ENCODE data around the gene TAF10. TPM values are rescaled to one million over a fixed set of nuclear protein-coding genes. Genes with fewer than 3 reads are reported as not detected.

The TAF10 gene
- total RNA-seq, result 160 TPM
- 119 TPM for polyA plus RNA-seq
- long read RNA-seq, donor 1, full-length matches to known transcripts, result 8 of 8 reads
- long read RNA-seq, donor 1, partial matches to known transcripts, result 0 of 8 reads
- long read RNA-seq, donor 1, other reads (novel, unspliced or antisense), result 0 of 8 reads
- long read RNA-seq, donor 2, result 0 reads
- long read RNA-seq, donor 3, full-length matches to known transcripts, result 127 of 164 reads
- long read RNA-seq, donor 3, partial matches to known transcripts, result 37 of 164 reads
- long read RNA-seq, donor 3, other reads (novel, unspliced or antisense), result 0 of 164 reads
- long read RNA-seq, donor 4, full-length matches to known transcripts, result 36 of 48 reads
- long read RNA-seq, donor 4, partial matches to known transcripts, result 12 of 48 reads
- long read RNA-seq, donor 4, other reads (novel, unspliced or antisense), result 0 of 48 reads
- long read RNA-seq, donor 5, full-length matches to known transcripts, result 126 of 165 reads
- long read RNA-seq, donor 5, partial matches to known transcripts, result 39 of 165 reads
- long read RNA-seq, donor 5, other reads (novel, unspliced or antisense), result 0 of 165 reads
- long read RNA-seq, donor 6, transcript TAF10-201 (5 exons, 1,215 nt), result major isoform, 70 of 81 reads
- long read RNA-seq, donor 6, partial matches to known transcripts, result 9 of 81 reads
- long read RNA-seq, donor 6, other reads (novel, unspliced or antisense), result 0 of 81 reads
- long read RNA-seq, donor 7, full-length matches to known transcripts, result 67 of 154 reads
- long read RNA-seq, donor 7, partial matches to known transcripts, result 48 of 154 reads
- long read RNA-seq, donor 7, other reads (novel, unspliced or antisense), result 39 of 154 reads
- long read RNA-seq, donor 8, full-length matches to known transcripts, result 29 of 37 reads
- long read RNA-seq, donor 8, partial matches to known transcripts, result 8 of 37 reads
- long read RNA-seq, donor 8, other reads (novel, unspliced or antisense), result 0 of 37 reads
- long read RNA-seq, donor 9, full-length matches to known transcripts, result 57 of 64 reads
- long read RNA-seq, donor 9, partial matches to known transcripts, result 7 of 64 reads
- long read RNA-seq, donor 9, other reads (novel, unspliced or antisense), result 0 of 64 reads
- long read RNA-seq, donor 10, full-length matches to known transcripts, result 87 of 103 reads
- long read RNA-seq, donor 10, partial matches to known transcripts, result 16 of 103 reads
- long read RNA-seq, donor 10, other reads (novel, unspliced or antisense), result 0 of 103 reads

DNA sequence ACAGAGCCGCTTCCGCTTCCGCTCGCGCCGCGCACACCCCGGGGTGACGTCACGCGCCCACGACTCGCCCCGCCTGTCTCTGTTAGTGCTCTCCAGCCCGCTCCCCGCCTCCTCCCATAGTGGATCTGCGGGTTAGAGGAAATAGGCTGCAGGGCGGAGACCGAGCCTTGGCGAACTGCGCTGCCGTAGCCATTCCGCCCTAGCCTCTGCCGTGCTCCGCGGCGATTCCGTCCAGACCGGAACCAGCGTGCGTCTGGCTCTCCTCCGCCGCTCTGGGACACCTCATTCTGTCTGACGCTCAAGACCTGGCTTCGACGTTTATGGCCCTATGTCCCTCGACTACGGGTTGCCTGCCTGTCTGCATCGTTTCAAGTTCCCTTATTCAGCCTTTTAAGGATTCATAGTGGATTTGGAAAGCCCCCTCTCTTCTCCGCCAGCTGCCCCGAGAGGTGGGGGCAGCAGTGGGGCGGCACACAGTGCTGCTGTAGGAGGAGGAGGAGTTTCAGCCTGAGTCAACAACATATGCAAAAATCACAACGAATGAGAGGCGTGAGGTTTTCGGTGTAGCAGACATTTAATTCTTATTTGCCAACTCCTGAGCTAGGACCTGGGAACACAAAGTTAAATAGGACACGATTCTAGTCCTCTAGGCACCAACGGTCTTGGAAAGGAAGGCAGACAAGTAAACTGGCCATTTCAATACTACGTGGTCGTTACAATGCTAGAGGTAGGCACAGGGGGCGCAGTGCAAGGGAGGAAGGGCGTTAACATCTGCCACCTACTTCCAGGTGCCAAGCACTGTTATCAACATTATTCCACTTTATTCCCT is at the start of gene TAF10:
TAF10 (minus strand) TSS at position 4 of the 829 bp plus-strand sequence. CDS start 27 bp downstream, outside the sequence.
- WGBS, result under 1% methylated on average over 51 of the region's 51 CpGs
- peaks cover 45 to 51% of the 10 kb centered on the region in 2 donors for H3K36me3 ChIP-seq (ENCODE audit: control insufficient read depth in 2 of 2, insufficient read depth in 2 of 2, low read length in 1 of 2)
- H3K4me3 ChIP-seq (ENCODE audit: low read length in 2 of 2), result peak within 1 kb of the TSS; percentile 87 to 92
- H3K9me3 ChIP-seq (ENCODE audit: control insufficient read depth in 2 of 2, insufficient read depth in 1 of 2, low read length in 1 of 2), result no peaks in the 10 kb centered on the region
- H3K27ac ChIP-seq (ENCODE audit: low read depth in 1 of 2, low read length in 1 of 2), result peak within 1 kb of the TSS; percentile 99 to 100
- H3K27me3 ChIP-seq (ENCODE audit: control insufficient read depth in 2 of 2, insufficient read depth in 1 of 2, low read length in 1 of 2), result no peaks in the 10 kb centered on the region
- peaks cover 15 to 23% of the 10 kb centered on the region in 2 donors for H3K4me1 ChIP-seq (ENCODE audit: control insufficient read depth in 2 of 2, insufficient read depth in 2 of 2, low read length in 2 of 2)
- peak; percentile 75 to 96 (median 91) for DNase-seq (ENCODE audit: low read depth in 6 of 9, low spot score in 9 of 9)

DNA sequence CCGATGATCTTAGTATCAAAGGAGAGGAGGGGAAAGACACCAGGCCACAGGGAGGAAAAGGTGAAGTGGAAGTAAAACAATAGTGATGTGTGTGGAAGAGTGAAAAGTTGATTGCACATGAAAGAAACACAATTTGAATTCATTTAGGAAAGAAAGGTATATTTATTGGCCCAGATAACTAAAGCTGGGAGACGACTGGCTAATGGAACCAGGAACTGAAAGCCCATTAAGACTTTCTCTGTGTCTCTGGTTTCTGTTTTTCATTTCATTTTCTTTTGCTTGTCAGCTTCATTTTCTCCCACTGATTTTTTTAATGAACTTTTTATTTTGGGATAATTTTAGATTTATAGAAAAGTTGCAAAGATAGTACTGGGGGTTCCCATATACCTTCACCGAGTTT is 48.7 kb upstream of the TAF10 start:
- Histone ChIP-seq H3K27ac (ENCODE audit: low read depth in 1 of 2, low read length in 1 of 2) (no peak overlapping the region), H3K4me3 (ENCODE audit: low read length in 2 of 2) (no peak overlapping the region), H3K27me3 (ENCODE audit: control insufficient read depth in 2 of 2, insufficient read depth in 1 of 2, low read length in 1 of 2) (peaks cover 12 to 16% of the 10 kb centered on the region in 2 donors), H3K9me3 (ENCODE audit: control insufficient read depth in 2 of 2, insufficient read depth in 1 of 2, low read length in 1 of 2) (peaks cover 0 to 1% of the 10 kb centered on the region in 2 donors), H3K4me1 (ENCODE audit: control insufficient read depth in 2 of 2, insufficient read depth in 2 of 2, low read length in 2 of 2) (no peaks in the 10 kb centered on the region), H3K36me3 (ENCODE audit: control insufficient read depth in 2 of 2, insufficient read depth in 2 of 2, low read length in 1 of 2) (no peaks in the 10 kb centered on the region)
- WGBS, result 95% methylated on average over 3 of the region's 3 CpGs
- DNase-seq (ENCODE audit: low read depth in 6 of 9, low spot score in 9 of 9), result no peak

DNA sequence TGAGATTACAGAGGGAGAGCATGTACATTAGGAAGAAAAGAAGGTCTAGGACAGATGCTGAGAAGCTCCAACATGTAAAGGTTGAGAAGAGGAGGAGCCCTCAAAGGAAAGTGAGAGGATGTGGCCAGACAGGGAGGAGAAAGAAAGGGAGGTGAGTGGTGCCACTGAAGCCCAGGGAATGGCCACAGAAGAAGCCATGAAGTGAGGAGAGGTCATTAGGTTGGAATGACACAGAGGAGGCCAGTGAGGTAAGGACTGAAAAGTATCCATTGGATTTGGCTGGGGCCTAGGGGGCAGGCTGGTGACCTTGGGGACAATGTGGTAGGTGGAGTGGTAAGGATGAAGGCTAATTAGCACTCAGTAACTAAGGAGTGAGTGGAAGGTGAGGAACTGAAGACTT is 46.6 kb upstream of the TAF10 start:
- DNase-seq (ENCODE audit: low read depth in 6 of 9, low spot score in 9 of 9), result no peak
- H3K9me3 ChIP-seq (ENCODE audit: control insufficient read depth in 2 of 2, insufficient read depth in 1 of 2, low read length in 1 of 2), result peaks cover 0 to 1% of the 10 kb centered on the region in 2 donors
- peaks cover 19 to 26% of the 10 kb centered on the region in 2 donors for H3K27me3 ChIP-seq (ENCODE audit: control insufficient read depth in 2 of 2, insufficient read depth in 1 of 2, low read length in 1 of 2)

DNA sequence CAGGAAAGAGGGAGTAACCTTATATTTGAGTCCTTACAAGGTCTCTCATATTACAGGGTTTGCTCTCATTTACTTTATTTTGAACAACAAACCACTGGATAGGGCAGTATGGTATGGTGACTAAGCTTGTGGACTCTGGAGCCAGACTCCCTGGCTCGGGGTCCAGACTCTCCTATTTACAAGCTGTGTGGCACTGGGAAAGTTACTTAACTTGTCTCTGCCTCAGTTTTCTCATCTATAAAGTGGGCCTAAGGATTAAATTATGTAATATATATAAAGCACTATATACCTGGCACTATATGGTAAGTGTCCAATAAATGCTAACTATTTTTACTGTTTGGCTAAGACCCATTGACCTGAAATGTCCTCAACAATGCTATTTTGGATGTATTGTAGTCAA is 45.3 kb upstream of the TAF10 start:
- Histone ChIP-seq H3K36me3 (ENCODE audit: control insufficient read depth in 2 of 2, insufficient read depth in 2 of 2, low read length in 1 of 2) (no peaks in the 10 kb centered on the region), H3K27ac (ENCODE audit: low read depth in 1 of 2, low read length in 1 of 2) (no peak overlapping the region), H3K27me3 (ENCODE audit: control insufficient read depth in 2 of 2, insufficient read depth in 1 of 2, low read length in 1 of 2) (peaks cover 19 to 29% of the 10 kb centered on the region in 2 donors), H3K4me3 (ENCODE audit: low read length in 2 of 2) (no peak overlapping the region), H3K9me3 (ENCODE audit: control insufficient read depth in 2 of 2, insufficient read depth in 1 of 2, low read length in 1 of 2) (peaks cover 0 to 1% of the 10 kb centered on the region in 2 donors), H3K4me1 (ENCODE audit: control insufficient read depth in 2 of 2, insufficient read depth in 2 of 2, low read length in 2 of 2) (peaks cover 2 to 15% of the 10 kb centered on the region in 2 donors)
- 97% methylated on average over 1 of the region's 1 CpG for WGBS
- no peak for DNase-seq (ENCODE audit: low read depth in 6 of 9, low spot score in 9 of 9)

More for the DNA sequence above, 46.6 kb upstream of the TAF10 start:
- Histone ChIP-seq H3K36me3 (ENCODE audit: control insufficient read depth in 2 of 2, insufficient read depth in 2 of 2, low read length in 1 of 2) (no peaks in the 10 kb centered on the region), H3K4me3 (ENCODE audit: low read length in 2 of 2) (no peak overlapping the region), H3K4me1 (ENCODE audit: control insufficient read depth in 2 of 2, insufficient read depth in 2 of 2, low read length in 2 of 2) (peaks cover 0 to 13% of the 10 kb centered on the region in 2 donors), H3K27ac (ENCODE audit: low read depth in 1 of 2, low read length in 1 of 2) (no peak overlapping the region)

DNA sequence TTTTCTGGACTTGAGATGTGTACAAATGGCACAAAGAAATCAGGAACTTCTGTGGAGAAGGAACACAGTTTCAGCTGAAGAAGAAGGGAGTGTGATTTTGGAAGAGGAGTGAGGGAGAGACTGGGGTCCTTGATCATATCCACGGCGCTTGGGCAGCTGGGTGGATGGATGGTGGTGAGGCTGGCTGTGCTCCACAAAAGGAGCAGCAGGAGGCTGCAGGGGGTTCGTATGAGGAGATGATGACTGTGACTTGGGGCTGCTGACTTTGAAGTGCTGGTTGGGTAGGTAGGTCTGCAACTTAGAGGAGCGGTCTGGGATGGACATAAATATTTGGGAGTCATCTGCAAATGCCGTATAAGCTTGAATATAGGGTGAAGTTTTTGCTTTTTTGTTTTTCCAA is 44.9 kb upstream of the TAF10 start:
- no peak overlapping the region for H3K4me3 ChIP-seq (ENCODE audit: low read length in 2 of 2)
- H3K4me1 ChIP-seq (ENCODE audit: control insufficient read depth in 2 of 2, insufficient read depth in 2 of 2, low read length in 2 of 2), result peaks cover 2 to 15% of the 10 kb centered on the region in 2 donors
- H3K9me3 ChIP-seq (ENCODE audit: control insufficient read depth in 2 of 2, insufficient read depth in 1 of 2, low read length in 1 of 2), result peaks cover 0 to 1% of the 10 kb centered on the region in 2 donors
- no peak for DNase-seq (ENCODE audit: low read depth in 6 of 9, low spot score in 9 of 9)
- no peaks in the 10 kb centered on the region for H3K36me3 ChIP-seq (ENCODE audit: control insufficient read depth in 2 of 2, insufficient read depth in 2 of 2, low read length in 1 of 2)
- H3K27ac ChIP-seq (ENCODE audit: low read depth in 1 of 2, low read length in 1 of 2), result no peak overlapping the region
- H3K27me3 ChIP-seq (ENCODE audit: control insufficient read depth in 2 of 2, insufficient read depth in 1 of 2, low read length in 1 of 2), result peaks cover 19 to 29% of the 10 kb centered on the region in 2 donors
- WGBS, result 92% methylated on average over 5 of the region's 5 CpGs

DNA sequence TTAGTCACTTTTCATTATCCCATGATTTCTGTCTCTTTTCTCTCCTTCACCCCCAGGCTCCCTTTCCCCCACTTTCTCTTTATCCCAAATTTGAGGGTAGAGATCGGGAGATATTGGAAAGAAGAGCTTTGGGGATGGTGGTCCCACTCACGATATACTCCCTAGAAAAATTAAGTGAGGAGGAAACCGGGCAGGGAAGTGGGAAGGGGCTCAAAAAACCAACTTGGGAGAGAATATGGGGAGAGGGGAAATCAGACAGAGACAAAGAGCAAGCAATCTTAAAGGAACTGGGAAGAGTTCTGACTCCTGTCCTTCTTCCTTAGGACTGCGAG is 44.5 kb upstream of the TAF10 start:
- no peaks in the 10 kb centered on the region for H3K36me3 ChIP-seq (ENCODE audit: control insufficient read depth in 2 of 2, insufficient read depth in 2 of 2, low read length in 1 of 2)
- H3K9me3 ChIP-seq (ENCODE audit: control insufficient read depth in 2 of 2, insufficient read depth in 1 of 2, low read length in 1 of 2), result peaks cover 0 to 1% of the 10 kb centered on the region in 2 donors
- peaks cover 19 to 29% of the 10 kb centered on the region in 2 donors for H3K27me3 ChIP-seq (ENCODE audit: control insufficient read depth in 2 of 2, insufficient read depth in 1 of 2, low read length in 1 of 2)
- H3K4me1 ChIP-seq (ENCODE audit: control insufficient read depth in 2 of 2, insufficient read depth in 2 of 2, low read length in 2 of 2), result peaks cover 2 to 15% of the 10 kb centered on the region in 2 donors
- H3K27ac ChIP-seq (ENCODE audit: low read depth in 1 of 2, low read length in 1 of 2), result no peak overlapping the region
- no peak for DNase-seq (ENCODE audit: low read depth in 6 of 9, low spot score in 9 of 9)
- 88% methylated on average over 4 of the region's 4 CpGs for WGBS
- no peak overlapping the region for H3K4me3 ChIP-seq (ENCODE audit: low read length in 2 of 2)

DNA sequence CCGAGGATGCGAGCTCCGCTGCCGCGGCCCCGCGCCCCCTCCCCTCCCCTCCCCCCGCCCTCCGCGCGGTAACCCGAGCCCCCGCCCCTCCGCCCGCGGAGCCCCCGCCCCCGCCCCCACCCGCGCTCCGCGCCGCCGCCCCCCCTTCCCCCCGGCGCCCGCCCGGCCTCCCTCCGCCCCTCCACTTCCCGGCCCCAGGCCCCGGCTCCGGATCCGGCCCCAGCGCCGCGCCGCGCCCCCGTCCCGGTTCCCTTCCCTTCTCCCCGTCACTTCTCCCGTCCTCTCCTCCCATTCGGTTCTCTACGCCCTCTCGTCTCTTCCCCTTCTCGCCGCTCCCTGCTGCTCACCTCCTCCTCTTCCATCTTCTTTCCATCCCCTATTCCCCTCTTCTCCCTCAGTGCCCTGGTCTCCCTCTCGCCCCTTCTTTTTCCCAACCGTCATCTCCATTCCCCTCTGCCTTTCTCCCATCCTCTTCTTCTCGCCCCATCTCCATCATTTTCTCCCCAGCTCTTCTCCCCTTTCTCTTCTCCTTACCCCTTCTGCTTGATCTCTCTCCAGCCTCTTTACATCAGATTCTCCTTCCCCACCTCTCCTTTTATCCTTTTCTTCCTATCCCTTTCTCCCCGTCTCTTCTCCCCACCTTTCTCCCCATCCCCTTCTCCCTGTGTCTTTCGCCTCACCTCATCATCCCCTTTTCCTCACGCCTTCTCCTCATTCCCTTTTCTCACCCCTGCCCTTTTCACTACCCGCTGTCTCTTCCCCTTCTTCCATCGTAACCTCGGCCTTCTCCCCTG is 44.0 kb upstream of the TAF10 start, which contains the start of gene DCHS1:
DCHS1 (minus strand) TSS at position 20 of the 794 bp plus-strand sequence. CDS start 14,196 bp downstream, outside the sequence.
- Histone ChIP-seq H3K27me3 (ENCODE audit: control insufficient read depth in 2 of 2, insufficient read depth in 1 of 2, low read length in 1 of 2) (peaks cover 19 to 29% of the 10 kb centered on the region in 2 donors), H3K4me3 (ENCODE audit: low read length in 2 of 2) (peak within 1 kb of the TSS; percentile 41 to 64), H3K9me3 (ENCODE audit: control insufficient read depth in 2 of 2, insufficient read depth in 1 of 2, low read length in 1 of 2) (peaks cover 0 to 1% of the 10 kb centered on the region in 2 donors), H3K4me1 (ENCODE audit: control insufficient read depth in 2 of 2, insufficient read depth in 2 of 2, low read length in 2 of 2) (peaks cover 2 to 15% of the 10 kb centered on the region in 2 donors), H3K36me3 (ENCODE audit: control insufficient read depth in 2 of 2, insufficient read depth in 2 of 2, low read length in 1 of 2) (no peaks in the 10 kb centered on the region), H3K27ac (ENCODE audit: low read depth in 1 of 2, low read length in 1 of 2) (peak within 1 kb of the TSS; percentile 42 to 68)
- 13% methylated on average over 49 of the region's 56 CpGs for WGBS
- DNase-seq (ENCODE audit: low read depth in 6 of 9, low spot score in 9 of 9), result peak in 1 of 9 donors; percentile 38

All from thymus (tissue), 14 donors.